ENCODE measurements around the gene MYH9.
A peak's percentile ranks its signal among the peaks of the same experiment; 100 is the strongest.
"Not testable (repeated sequence)": the region's sequence is repeated elsewhere in the genome, so short reads cannot be mapped to it uniquely, and the experiment has no call there.

Gene MYH9

GRCh38 chr22:36413022-36413775, 25.4 kb upstream of the MYH9 start:
- no peak for DNase-seq

GRCh38 chr22:36411589-36412258, 24.0 kb upstream of the MYH9 start:
- DNase-seq = peak; percentile 45

- DNase-seq = peak; percentile 69
Observed at GRCh38 chr22:36409911-36410756, 22.4 kb upstream of the MYH9 start.

- DNase-seq = not testable (repeated sequence)
Observed at GRCh38 chr22:36409554-36409910, 21.8 kb upstream of the MYH9 start.

- no peak for DNase-seq
Observed at GRCh38 chr22:36409056-36409455, 21.3 kb upstream of the MYH9 start.

- no peak for DNase-seq
Observed at GRCh38 chr22:36406721-36407120, 19.0 kb upstream of the MYH9 start.

- no peak for DNase-seq
Observed at GRCh38 chr22:36405671-36406538, 18.1 kb upstream of the MYH9 start.

GRCh38 chr22:36405221-36405661, 17.5 kb upstream of the MYH9 start:
- no peak for DNase-seq

- no peak for DNase-seq
Observed at GRCh38 chr22:36404446-36404845, 16.7 kb upstream of the MYH9 start.

GRCh38 chr22:36399472-36399778, 11.7 kb upstream of the MYH9 start:
- DNase-seq = no peak

- DNase-seq = no peak
Observed at GRCh38 chr22:36398601-36399471, 11.1 kb upstream of the MYH9 start.

GRCh38 chr22:36397131-36398093, 9.6 kb upstream of the MYH9 start:
- DNase-seq = no peak

GRCh38 chr22:36395915-36396314, 8.1 kb upstream of the MYH9 start:
- no peak for DNase-seq

GRCh38 chr22:36395055-36395849, 7.5 kb upstream of the MYH9 start:
- DNase-seq = no peak

GRCh38 chr22:36391638-36392037, 3.9 kb upstream of the MYH9 start:
- DNase-seq = no peak

- not testable (repeated sequence) for DNase-seq
Observed at GRCh38 chr22:36389122-36389521, 1.4 kb upstream of the MYH9 start.

GRCh38 chr22:36387709-36387958, 133 bp downstream of the MYH9 start:
- no peak for DNase-seq

GRCh38 chr22:36386900-36387708, 663 bp downstream of the MYH9 start:
- peak; percentile 64 for DNase-seq

- DNase-seq = peak; percentile 50
Observed at GRCh38 chr22:36386351-36386899, 1.3 kb downstream of the MYH9 start.

Measured in activated naive CD4-positive, alpha-beta T cell treated with anti-CD3 and anti-CD28 coated beads, Interleukin-2, amount 50 U/mL, for 16 hours (primary cell).